ENCODE data around the gene PSPN. TPM values are rescaled to one million over a fixed set of nuclear protein-coding genes. Genes with fewer than 3 reads are reported as not detected.

PSPN gene
- polyA plus RNA-seq, 1 donor (not counting 4 experiments of a cell fraction or from before 2014, with no cell fraction given) = 0.33 TPM

- H3K27ac ChIP-seq (ENCODE audit: control insufficient read depth, insufficient read depth, low read length) = peak overlapping the region; percentile 89
- peak overlapping the region; percentile 97 for H2AFZ ChIP-seq (ENCODE audit: control insufficient read depth, low read length)
- H3K9me1 ChIP-seq (ENCODE audit: control insufficient read depth, extremely low read depth, insufficient read depth, low read length) = no peaks in the 10 kb centered on the region
- H4K20me1 ChIP-seq (ENCODE audit: control insufficient read depth, extremely low read depth, insufficient read depth, low read length) = peaks cover 2% of the 10 kb centered on the region
- no peaks in the 10 kb centered on the region for H3K27me3 ChIP-seq (ENCODE audit: control insufficient read depth, extremely low read depth, insufficient read depth, low read length)
- H3K4me2 ChIP-seq (ENCODE audit: control insufficient read depth, extremely low read depth, insufficient read depth, low read depth, low read length) = peak overlapping the region; percentile 100
- peaks cover 7 to 12% of the 10 kb centered on the region in 2 experiments for H3K36me3 ChIP-seq (ENCODE audit: control insufficient read depth in 2 of 2, extremely low read depth in 1 of 2, insufficient read depth in 2 of 2, low read length in 2 of 2)
- TF ChIP-seq EZH2 (IDR thresholded peaks at IDR 0.05; ENCODE audit: low read length) = no peak
- TF ChIP-seq CTCF (optimal IDR thresholded peaks at IDR 0.05 in 1 of 3, IDR thresholded peaks at IDR 0.05 in 1 of 3, conservative IDR thresholded peaks at IDR 0.05 in 1 of 3; ENCODE audit: extremely low read depth in 1 of 3, insufficient read depth in 2 of 3, low read length in 3 of 3) = no peak
- no peaks in the 10 kb centered on the region for H3K9me3 ChIP-seq (ENCODE audit: control insufficient read depth, low read depth, low read length)
- FAIRE-seq (peak; percentile 29), DNase-seq (ENCODE audit: low read depth, low spot score) (no peak)
- dilution Hi-C loops (cut with MboI; ENCODE audit: extremely low pct_ligation_motif_present, low sequenced_read_pairs) = no loop called here
- H3K4me3 ChIP-seq (ENCODE audit: control insufficient read depth in 2 of 3, extremely low read depth in 1 of 3, insufficient read depth in 2 of 3, low read depth in 1 of 3, low read length in 3 of 3) = peak overlapping the region; percentile 96 to 99 (median 98)
- peaks cover 13% of the 10 kb centered on the region for H3K4me1 ChIP-seq (ENCODE audit: control insufficient read depth, extremely low read depth, insufficient read depth, low read length)
- H3K9ac ChIP-seq (ENCODE audit: control insufficient read depth, extremely low read depth, insufficient read depth, low read length) = peak overlapping the region; percentile 95
- peaks cover 22% of the 10 kb centered on the region for H3K79me2 ChIP-seq (ENCODE audit: control insufficient read depth, insufficient read depth, low read length)
Observed at GRCh38 chr19:6393983-6394412, 18.3 kb upstream of the PSPN start.

- dilution Hi-C loops (cut with MboI; ENCODE audit: extremely low pct_ligation_motif_present, low sequenced_read_pairs) = no loop called here
- Histone ChIP-seq H3K4me1 (ENCODE audit: control insufficient read depth, extremely low read depth, insufficient read depth, low read length) (peaks cover 13% of the 10 kb centered on the region), H3K9ac (ENCODE audit: control insufficient read depth, extremely low read depth, insufficient read depth, low read length) (peak within 1 kb of the TSS; percentile 95), H3K27ac (ENCODE audit: control insufficient read depth, insufficient read depth, low read length) (peak within 1 kb of the TSS; percentile 89), H3K79me2 (ENCODE audit: control insufficient read depth, insufficient read depth, low read length) (peaks cover 24% of the 10 kb centered on the region), H3K27me3 (ENCODE audit: control insufficient read depth, extremely low read depth, insufficient read depth, low read length) (no peaks in the 10 kb centered on the region), H3K9me3 (ENCODE audit: control insufficient read depth, low read depth, low read length) (no peaks in the 10 kb centered on the region), H3K36me3 (ENCODE audit: control insufficient read depth in 2 of 2, extremely low read depth in 1 of 2, insufficient read depth in 2 of 2, low read length in 2 of 2) (peaks cover 11 to 15% of the 10 kb centered on the region in 2 experiments), H3K9me1 (ENCODE audit: control insufficient read depth, extremely low read depth, insufficient read depth, low read length) (no peaks in the 10 kb centered on the region), H2AFZ (ENCODE audit: control insufficient read depth, low read length) (peak within 1 kb of the TSS; percentile 97), H4K20me1 (ENCODE audit: control insufficient read depth, extremely low read depth, insufficient read depth, low read length) (peaks cover 2% of the 10 kb centered on the region), H3K4me3 (ENCODE audit: control insufficient read depth in 2 of 3, extremely low read depth in 1 of 3, insufficient read depth in 2 of 3, low read depth in 1 of 3, low read length in 3 of 3) (peak within 1 kb of the TSS; percentile 96 to 99 (median 98)), H3K4me2 (ENCODE audit: control insufficient read depth, extremely low read depth, insufficient read depth, low read depth, low read length) (peak within 1 kb of the TSS; percentile 100)
- TF ChIP-seq EZH2 (IDR thresholded peaks at IDR 0.05; ENCODE audit: low read length) (no peak), CTCF (optimal IDR thresholded peaks at IDR 0.05 in 1 of 3, IDR thresholded peaks at IDR 0.05 in 1 of 3, conservative IDR thresholded peaks at IDR 0.05 in 1 of 3; ENCODE audit: extremely low read depth in 1 of 3, insufficient read depth in 2 of 3, low read length in 3 of 3) (peak in 2 of 3 experiments; percentile 20 to 37)
- DNase-seq (ENCODE audit: low read depth, low spot score) (peak; percentile 90), FAIRE-seq (peak; percentile 84)
Observed at GRCh38 chr19:6393074-6393982, 17.6 kb upstream of the PSPN start, which contains the start of gene GTF2F1. GTF2F1 (minus strand) TSS chr19:6393164; CDS start chr19:6392995, 169 bp downstream.

Measured in keratinocyte (primary cell).